ENCODE results near the gene EIF2B2.
A peak's percentile ranks its signal among the peaks of the same experiment; 100 is the strongest.

EIF2B2 gene

GRCh38 chr14:75002392-75003249 lies at the start of gene EIF2B2:
Gene EIF2B2, plus strand, starts transcription at chr14:75002921. Its CDS starts 70 bp downstream, at chr14:75002991.
- DNase-seq: peak; percentile 99

GRCh38 chr14:74953686-74954085 lies 49.0 kb upstream of the EIF2B2 start:
- DNase-seq: no peak

- no peak for DNase-seq
Observed at GRCh38 chr14:74954232-74954946, 48.3 kb upstream of the EIF2B2 start.

GRCh38 chr14:74954947-74955228 lies 47.8 kb upstream of the EIF2B2 start:
- no peak for DNase-seq

- peak; percentile 31 for DNase-seq
Observed at GRCh38 chr14:74955229-74956026, 47.3 kb upstream of the EIF2B2 start, which contains the start of gene PGF. Gene PGF, minus strand, starts transcription at chr14:74955597. Its CDS starts 355 bp downstream, at chr14:74955242.

GRCh38 chr14:74956027-74956279 lies 46.8 kb upstream of the EIF2B2 start:
- DNase-seq: no peak

- no peak for DNase-seq
Observed at GRCh38 chr14:74956280-74957072, 46.2 kb upstream of the EIF2B2 start.

- DNase-seq: no peak
Observed at GRCh38 chr14:74959596-74960180, 43.0 kb upstream of the EIF2B2 start.

- no peak for DNase-seq
Observed at GRCh38 chr14:74960736-74961135, 42.0 kb upstream of the EIF2B2 start.

- no peak for DNase-seq
Observed at GRCh38 chr14:74961238-74961911, 41.3 kb upstream of the EIF2B2 start.

- DNase-seq: no peak
Observed at GRCh38 chr14:74962046-74962445, 40.7 kb upstream of the EIF2B2 start.

- no peak for DNase-seq
Observed at GRCh38 chr14:74962493-74962892, 40.2 kb upstream of the EIF2B2 start.

- no peak for DNase-seq
Observed at GRCh38 chr14:74963178-74963704, 39.5 kb upstream of the EIF2B2 start.

- no peak for DNase-seq
Observed at GRCh38 chr14:74963705-74964271, 38.9 kb upstream of the EIF2B2 start.

- no peak for DNase-seq
Observed at GRCh38 chr14:74964787-74965485, 37.8 kb upstream of the EIF2B2 start.

GRCh38 chr14:74965486-74966153 lies 37.1 kb upstream of the EIF2B2 start:
- no peak for DNase-seq

- no peak for DNase-seq
Observed at GRCh38 chr14:74968811-74969210, 33.9 kb upstream of the EIF2B2 start.

GRCh38 chr14:74973003-74973653 lies 29.6 kb upstream of the EIF2B2 start:
- DNase-seq: peak; percentile 41

GRCh38 chr14:74973905-74974363 lies 28.8 kb upstream of the EIF2B2 start:
- no peak for DNase-seq

All from activated CD4-positive, alpha-beta T cell treated with anti-CD3 and anti-CD28 coated beads, Interleukin-2, Interleukin-6, amounts not matched to agents 100 ng/mL and 50 ng/mL, durations not matched to agents 16 hours and 8 hours (primary cell).